GM12872 (cell line): ENCODE results near the gene CBR1.

ENCODE experiments used
- TF ChIP-seq, protein P1 (sequence below): IDR thresholded peaks from 3 replicates; pipeline ENCODE4 v1.5.1; 2011; ENCODE audit warnings: low read depth, mild to moderate bottlenecking, low read length, moderate library complexity; ENCODE audit not compliant: insufficient read depth

The CBR1 gene

DNA sequence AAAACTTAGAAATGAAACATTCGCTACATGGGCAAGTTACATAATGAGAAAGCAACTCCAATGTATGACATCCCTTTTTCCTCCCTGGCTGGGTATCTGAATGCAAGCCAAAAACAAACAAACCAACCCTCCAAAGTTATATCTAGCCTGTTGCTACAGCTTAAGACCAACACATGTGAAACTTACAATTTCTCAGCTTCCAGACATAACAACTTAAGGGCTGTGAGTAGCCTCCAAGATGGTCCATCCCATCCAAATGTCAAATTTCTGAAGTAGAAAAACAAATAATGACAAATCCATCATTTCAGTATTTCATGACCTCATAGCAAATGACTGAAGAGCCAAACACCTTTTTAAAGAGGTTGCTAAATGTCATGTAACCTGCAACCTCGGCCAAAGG is 29.4 kb upstream of the CBR1 start:
- TF ChIP-seq, protein P1, sequence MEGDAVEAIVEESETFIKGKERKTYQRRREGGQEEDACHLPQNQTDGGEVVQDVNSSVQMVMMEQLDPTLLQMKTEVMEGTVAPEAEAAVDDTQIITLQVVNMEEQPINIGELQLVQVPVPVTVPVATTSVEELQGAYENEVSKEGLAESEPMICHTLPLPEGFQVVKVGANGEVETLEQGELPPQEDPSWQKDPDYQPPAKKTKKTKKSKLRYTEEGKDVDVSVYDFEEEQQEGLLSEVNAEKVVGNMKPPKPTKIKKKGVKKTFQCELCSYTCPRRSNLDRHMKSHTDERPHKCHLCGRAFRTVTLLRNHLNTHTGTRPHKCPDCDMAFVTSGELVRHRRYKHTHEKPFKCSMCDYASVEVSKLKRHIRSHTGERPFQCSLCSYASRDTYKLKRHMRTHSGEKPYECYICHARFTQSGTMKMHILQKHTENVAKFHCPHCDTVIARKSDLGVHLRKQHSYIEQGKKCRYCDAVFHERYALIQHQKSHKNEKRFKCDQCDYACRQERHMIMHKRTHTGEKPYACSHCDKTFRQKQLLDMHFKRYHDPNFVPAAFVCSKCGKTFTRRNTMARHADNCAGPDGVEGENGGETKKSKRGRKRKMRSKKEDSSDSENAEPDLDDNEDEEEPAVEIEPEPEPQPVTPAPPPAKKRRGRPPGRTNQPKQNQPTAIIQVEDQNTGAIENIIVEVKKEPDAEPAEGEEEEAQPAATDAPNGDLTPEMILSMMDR: no peak

DNA sequence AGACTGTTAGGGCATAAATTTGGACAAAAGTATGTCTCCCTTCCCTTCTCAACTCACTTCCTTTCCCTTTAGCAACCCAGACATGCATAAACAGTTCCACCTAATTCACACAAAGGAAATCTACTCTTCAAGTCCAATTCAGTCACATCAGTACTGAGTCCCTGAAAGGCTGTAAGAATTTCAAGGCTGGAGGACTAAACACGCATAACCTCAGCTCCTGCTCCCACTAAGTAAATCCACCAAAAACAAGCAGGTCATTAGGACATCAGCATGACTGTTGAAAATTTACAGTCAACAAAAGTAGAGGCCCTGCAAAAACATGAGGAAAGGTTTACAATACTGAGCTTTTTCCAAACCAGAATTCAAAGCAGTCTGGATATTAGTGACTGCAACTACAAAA is 27.9 kb upstream of the CBR1 start:
- TF ChIP-seq, protein P1: no peak

DNA sequence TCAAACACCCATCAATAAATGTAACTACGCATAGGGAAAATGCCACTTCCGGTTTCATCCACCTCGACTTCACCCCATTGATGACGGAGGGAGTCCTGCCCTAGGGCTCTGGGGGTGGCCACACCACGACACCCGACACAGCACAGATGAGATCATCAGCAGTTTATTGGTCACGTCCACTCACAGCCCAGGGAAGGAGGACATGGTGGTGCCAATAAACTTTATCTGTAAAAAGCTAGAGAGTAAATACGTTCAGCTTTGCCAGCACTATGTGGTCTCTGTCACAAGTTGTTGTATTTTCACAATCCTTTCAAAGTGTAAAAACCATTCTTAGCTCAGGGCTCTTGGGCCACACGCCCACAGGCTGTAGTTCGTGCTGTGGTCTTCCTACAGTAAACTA is 25.8 kb upstream of the CBR1 start:
- TF ChIP-seq, protein P1: no peak

DNA sequence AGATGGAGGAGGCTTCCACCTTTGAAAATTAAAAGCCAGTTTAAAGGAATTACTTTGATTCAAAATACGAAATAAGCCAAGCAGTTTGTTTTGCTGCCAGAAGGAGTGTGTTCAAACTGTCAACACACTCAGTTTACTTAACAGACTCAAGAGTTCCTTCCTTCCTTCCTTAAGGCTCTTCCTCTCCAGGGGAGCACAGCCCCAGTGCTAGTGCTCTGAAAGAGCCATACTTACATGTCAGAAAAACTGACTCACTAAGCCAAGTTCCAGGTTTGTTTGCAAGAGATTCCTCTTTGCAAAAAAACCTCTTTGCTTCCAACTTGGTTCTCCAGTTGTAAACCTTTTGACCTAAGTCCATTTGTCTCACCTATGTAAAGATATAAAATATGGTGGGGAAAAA is 23.8 kb upstream of the CBR1 start:
- TF ChIP-seq, protein P1: no peak

DNA sequence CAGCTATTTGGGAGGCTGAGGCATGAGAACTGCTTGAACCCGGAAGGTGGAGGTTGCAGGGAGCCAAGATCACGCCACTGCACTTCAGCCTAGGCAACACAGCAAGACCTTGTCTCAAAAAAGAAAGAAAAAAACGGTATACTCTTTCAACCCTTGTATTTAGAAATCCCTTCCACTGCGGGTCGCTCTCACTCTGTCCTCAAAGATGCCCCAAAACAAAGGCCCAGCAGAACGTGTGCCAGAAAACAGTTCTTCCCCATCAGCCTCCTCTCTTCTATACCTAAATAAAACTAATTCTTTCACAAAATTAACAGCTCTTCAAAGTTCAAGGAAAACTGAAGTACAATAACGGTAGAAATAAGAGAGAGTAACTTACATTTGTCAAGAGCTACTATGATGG is 22.7 kb upstream of the CBR1 start:
- TF ChIP-seq, protein P1: no peak

DNA sequence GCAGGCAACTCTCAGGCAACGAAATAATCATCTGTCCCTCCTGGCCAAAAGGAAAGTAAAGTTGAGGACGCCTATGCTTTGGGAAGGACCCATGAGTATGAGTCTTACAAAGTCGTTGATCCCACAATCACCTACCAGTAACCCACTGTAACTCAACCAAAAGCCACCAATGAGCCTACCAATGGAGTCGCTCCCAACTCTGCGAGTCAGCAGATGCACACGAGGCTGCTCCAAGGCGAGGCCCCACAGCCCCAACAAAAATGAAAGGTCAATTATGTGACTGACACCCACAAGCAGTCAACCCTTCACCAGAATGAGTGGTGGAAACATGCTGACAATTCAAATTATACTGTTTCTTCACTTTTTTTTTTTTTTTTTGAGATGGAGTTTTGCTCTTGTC is 21.5 kb upstream of the CBR1 start:
- TF ChIP-seq, protein P1: no peak

DNA sequence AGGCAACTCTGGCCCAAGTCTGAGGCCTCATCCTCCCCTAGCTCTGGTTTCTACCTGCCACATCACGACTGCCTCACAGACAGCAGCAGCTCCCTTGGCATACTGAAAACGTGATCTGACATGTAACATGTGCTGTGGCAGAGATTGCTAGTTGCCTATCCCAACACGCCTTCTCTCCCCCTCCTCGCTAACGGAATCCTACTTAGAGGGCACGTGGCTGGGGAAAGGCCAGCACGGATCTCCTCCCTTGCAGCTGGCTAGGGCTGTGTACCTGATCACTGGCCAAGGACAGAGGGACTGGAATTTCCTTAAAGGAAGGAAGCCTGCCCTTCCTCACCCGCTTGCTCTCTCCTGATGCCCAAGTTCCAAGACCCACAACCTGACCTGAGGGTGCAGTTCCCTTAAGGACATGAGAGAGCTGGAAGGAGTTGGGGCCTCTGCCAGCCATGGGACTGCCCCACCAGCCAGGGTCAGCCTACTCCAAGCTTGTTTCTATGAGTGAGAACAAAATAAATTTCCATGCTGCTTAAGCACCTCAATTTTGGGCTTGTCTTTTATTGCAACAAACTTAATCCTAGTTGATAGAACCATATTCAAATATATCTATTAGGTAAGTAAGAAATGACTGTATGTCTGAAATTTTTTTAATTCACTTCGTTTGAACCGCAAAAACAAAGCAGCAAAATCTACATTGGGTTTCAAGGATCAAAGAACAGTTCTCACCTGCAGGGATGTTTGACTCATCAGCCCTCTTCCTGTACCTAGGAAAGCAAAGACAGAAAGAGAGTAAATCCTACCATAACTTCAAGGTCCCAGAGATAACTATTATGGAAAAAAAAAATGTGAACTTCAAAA is 16.7 kb upstream of the CBR1 start:
- TF ChIP-seq, protein P1: no peak
